Breast epithelium (tissue), 4 donors: ENCODE measurements around the gene GRPR. TPM values are rescaled to one million over a fixed set of nuclear protein-coding genes. Genes with fewer than 3 reads are reported as not detected.

Source experiments
- DNase-seq, 2 donors: peaks; one replicate each; pipeline ENCODE4 v3.0.0-alpha.2; 2019; ENCODE audit warnings: low spot score in 2 of 2
- H3K27ac ChIP-seq, 2 donors: fragments of 200-600 bp; sonication (generic) in 1 of 2; one replicate each; pipeline ENCODE4 v1.5.1; 2016 to 2019; ENCODE audit warnings: mild to moderate bottlenecking in 1 of 2
- H3K27me3 ChIP-seq, 2 donors: fragments of 200-600 bp; sonication (generic) in 1 of 2; one replicate each; pipeline versions ENCODE4 v1.5.1 to v1.6.0; 2017 to 2019; ENCODE audit warnings: control low read depth in 1 of 2, mild to moderate bottlenecking in 1 of 2
- H3K36me3 ChIP-seq: fragments of 200-600 bp; one replicate; pipeline ENCODE4 v1.5.1; 2019
- H3K4me1 ChIP-seq, 2 donors: fragments of 200-600 bp; sonication (generic); one replicate each; pipeline ENCODE4 v1.5.1; 2016 to 2019; ENCODE audit warnings: control low read depth in 1 of 2
- H3K4me3 ChIP-seq, 3 donors: fragments of 200-600 bp; sonication (generic); 1 replicate in 2 of 3; 2 replicates in 1 of 3; pipeline ENCODE4 v1.5.1; 2016 to 2019; ENCODE audit warnings: mild to moderate bottlenecking in 3 of 3, moderate library complexity in 2 of 3
- H3K9me3 ChIP-seq, 2 donors: fragments of 200-600 bp; sonication (generic) in 1 of 2; one replicate each; pipeline ENCODE4 v1.5.1; 2016 to 2019; ENCODE audit warnings: control low read depth in 1 of 2
- POLR2A ChIP-seq: fragments of 450-650 bp; IDR thresholded peaks from one replicate; pipeline ENCODE4 v1.6.1; 2016; ENCODE audit warnings: antibody characterized with exemption, mild to moderate bottlenecking, moderate library complexity
- POLR2AphosphoS5 ChIP-seq, 3 donors: sonication (generic); formaldehyde crosslinking; IDR thresholded peaks; one replicate each; pipeline ENCODE4 v1.6.1; 2017; ENCODE audit warnings: antibody characterized with exemption in 3 of 3
- intact Hi-C: fragments of 100-400 bp; cut with DNase I; formaldehyde crosslinking; loops from one replicate; pipeline ENCODE4 v1.15.1; 2023; ENCODE audit warnings: low total_unique reads
- total RNA-seq, 3 donors: library from RNA; depleted of rRNA; stranded (reverse); fragments of >200 nt; gene quantifications; one replicate each; pipeline ENCODE4 v1.1.0, GENCODE V29; 2016
- TF ChIP-seq, protein P1 (sequence below), 3 donors: fragments of 450-650 bp; IDR thresholded peaks; one replicate each; pipeline ENCODE4 v1.5.1; 2016 to 2017; ENCODE audit warnings: antibody characterized with exemption in 3 of 3, mild to moderate bottlenecking in 3 of 3, moderate library complexity in 3 of 3

The GRPR gene
- total RNA-seq, 3 donors from 2014 or later, result 5.3 to 6.2 TPM; not detected in 1

DNA sequence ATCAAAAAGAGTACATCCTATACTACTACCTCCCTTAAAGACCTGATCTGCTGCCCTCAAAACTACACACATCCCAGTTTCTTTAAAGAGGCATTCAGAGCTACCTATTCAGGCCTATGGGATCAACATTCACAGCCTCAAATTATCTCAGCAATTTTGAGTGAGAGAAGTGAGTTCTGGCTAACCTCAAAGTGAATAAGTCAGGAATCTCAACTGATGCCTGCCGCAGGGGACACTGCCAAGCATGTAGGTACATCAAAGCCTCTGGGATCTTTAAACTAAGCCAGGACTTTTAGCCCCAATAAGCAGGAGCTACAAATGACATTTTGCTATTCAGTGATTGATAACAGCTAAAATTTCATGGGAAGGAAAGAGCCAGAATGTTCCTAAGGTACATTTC lies 11.6 kb downstream of the GRPR start:
- Histone ChIP-seq H3K4me3 (no peak overlapping the region), H3K9me3 (no peaks in the 10 kb centered on the region), H3K27ac (no peak overlapping the region), H3K36me3 (no peaks in the 10 kb centered on the region), H3K4me1 (no peaks in the 10 kb centered on the region), H3K27me3 (peaks cover 0 to 24% of the 10 kb centered on the region in 2 donors)
- intact Hi-C loops, result no loop called here
- TF ChIP-seq POLR2AphosphoS5 (IDR thresholded peaks at IDR 0.05), result no peak
- TF ChIP-seq POLR2A, result no peak
- TF ChIP-seq, protein P1, sequence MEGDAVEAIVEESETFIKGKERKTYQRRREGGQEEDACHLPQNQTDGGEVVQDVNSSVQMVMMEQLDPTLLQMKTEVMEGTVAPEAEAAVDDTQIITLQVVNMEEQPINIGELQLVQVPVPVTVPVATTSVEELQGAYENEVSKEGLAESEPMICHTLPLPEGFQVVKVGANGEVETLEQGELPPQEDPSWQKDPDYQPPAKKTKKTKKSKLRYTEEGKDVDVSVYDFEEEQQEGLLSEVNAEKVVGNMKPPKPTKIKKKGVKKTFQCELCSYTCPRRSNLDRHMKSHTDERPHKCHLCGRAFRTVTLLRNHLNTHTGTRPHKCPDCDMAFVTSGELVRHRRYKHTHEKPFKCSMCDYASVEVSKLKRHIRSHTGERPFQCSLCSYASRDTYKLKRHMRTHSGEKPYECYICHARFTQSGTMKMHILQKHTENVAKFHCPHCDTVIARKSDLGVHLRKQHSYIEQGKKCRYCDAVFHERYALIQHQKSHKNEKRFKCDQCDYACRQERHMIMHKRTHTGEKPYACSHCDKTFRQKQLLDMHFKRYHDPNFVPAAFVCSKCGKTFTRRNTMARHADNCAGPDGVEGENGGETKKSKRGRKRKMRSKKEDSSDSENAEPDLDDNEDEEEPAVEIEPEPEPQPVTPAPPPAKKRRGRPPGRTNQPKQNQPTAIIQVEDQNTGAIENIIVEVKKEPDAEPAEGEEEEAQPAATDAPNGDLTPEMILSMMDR (IDR thresholded peaks at IDR 0.05), result no peak
- no peak for DNase-seq

DNA sequence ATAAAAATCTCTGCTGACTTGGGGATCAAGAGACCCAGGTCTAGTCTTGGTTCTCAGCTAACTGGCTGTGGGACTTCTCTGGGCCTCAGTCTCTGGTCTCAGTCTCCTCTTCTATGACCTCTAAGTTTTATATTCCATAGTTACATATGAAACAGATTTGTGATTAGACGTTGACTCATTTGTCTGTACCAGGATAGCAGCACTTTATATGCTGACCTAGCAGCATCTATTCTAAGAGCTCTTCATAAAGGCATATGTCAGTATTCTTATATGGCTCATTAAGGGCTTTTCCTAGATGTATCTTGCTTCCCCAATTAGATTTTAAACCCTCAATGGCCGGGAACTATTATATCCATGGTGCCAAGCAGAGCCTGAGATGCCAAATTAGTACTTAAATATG lies 12.7 kb downstream of the GRPR start:
- Histone ChIP-seq H3K9me3 (no peaks in the 10 kb centered on the region), H3K27me3 (peaks cover 0 to 27% of the 10 kb centered on the region in 2 donors), H3K4me1 (no peaks in the 10 kb centered on the region), H3K27ac (no peak overlapping the region), H3K36me3 (no peaks in the 10 kb centered on the region), H3K4me3 (no peak overlapping the region)
- TF ChIP-seq, protein P1 (IDR thresholded peaks at IDR 0.05), result no peak
- TF ChIP-seq POLR2AphosphoS5 (IDR thresholded peaks at IDR 0.05), result no peak
- no peak for TF ChIP-seq POLR2A
- intact Hi-C loops, result no loop called here
- DNase-seq, result no peak

DNA sequence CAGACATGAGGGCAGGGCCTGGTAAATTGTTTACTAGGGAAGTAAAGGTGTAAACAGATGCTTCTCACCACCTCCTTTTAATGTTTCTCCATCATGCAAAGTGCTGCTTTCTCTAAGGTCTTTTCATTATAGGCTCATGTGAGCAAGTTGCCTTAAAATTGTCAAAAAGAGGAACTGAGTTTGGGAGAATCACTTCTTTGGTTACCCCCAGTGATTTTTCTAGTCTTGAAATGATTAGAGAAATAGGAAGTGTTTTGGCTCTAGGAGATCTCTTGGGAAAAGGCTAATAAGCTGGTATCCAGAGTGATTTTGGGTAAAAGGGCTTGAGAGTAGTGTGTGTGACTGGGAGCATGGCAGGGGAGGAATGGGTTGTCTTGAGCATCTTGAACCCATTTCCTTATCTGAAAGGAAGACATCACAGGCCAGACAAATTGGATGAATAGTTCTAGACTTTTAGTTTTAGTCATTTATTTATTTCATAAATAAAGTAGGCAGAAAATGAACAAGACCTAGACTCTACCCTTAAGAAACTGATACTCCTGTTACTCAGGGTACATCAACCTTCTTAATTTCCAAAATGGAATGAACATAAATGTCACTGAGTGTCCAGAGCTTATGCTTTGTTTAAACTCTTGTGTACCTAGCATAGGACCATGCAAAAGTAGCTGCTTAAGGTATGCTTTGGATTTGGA lies 14.2 kb downstream of the GRPR start:
- no peak for DNase-seq

DNA sequence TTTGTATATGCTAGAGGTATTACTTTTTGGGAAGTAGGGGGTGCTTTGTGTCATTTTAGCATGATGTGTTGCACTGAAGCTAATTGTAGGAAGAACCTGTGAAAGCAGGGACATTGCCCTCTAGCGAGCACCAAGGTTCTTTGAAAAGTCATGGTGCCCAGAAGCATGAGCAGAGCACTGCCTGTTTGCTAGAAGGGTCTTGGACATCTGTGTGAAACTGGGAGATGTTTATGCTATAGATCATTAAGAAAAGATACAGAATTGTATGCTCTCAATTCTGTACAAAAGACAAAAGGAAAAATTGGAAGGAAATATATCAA lies 14.7 kb downstream of the GRPR start:
- TF ChIP-seq POLR2A, result no peak
- no peak for TF ChIP-seq POLR2AphosphoS5 (IDR thresholded peaks at IDR 0.05)
- TF ChIP-seq, protein P1 (IDR thresholded peaks at IDR 0.05), result no peak
- Histone ChIP-seq H3K27me3 (peaks cover 0 to 30% of the 10 kb centered on the region in 2 donors), H3K27ac (no peak overlapping the region), H3K4me1 (no peaks in the 10 kb centered on the region), H3K9me3 (no peaks in the 10 kb centered on the region), H3K36me3 (no peaks in the 10 kb centered on the region), H3K4me3 (no peak overlapping the region)
- DNase-seq, result no peak
- intact Hi-C loops, result no loop called here

More for the DNA sequence above, 14.2 kb downstream of the GRPR start:
- no peaks in the 10 kb centered on the region for H3K4me1 ChIP-seq
- intact Hi-C loops, result no loop called here
- no peak overlapping the region for H3K27ac ChIP-seq
- no peaks in the 10 kb centered on the region for H3K9me3 ChIP-seq
- no peak overlapping the region for H3K4me3 ChIP-seq
- H3K36me3 ChIP-seq, result no peaks in the 10 kb centered on the region
- TF ChIP-seq POLR2A, result no peak
- TF ChIP-seq POLR2AphosphoS5 (IDR thresholded peaks at IDR 0.05), result no peak
- TF ChIP-seq, protein P1 (IDR thresholded peaks at IDR 0.05), result no peak
- peaks cover 0 to 27% of the 10 kb centered on the region in 2 donors for H3K27me3 ChIP-seq

DNA sequence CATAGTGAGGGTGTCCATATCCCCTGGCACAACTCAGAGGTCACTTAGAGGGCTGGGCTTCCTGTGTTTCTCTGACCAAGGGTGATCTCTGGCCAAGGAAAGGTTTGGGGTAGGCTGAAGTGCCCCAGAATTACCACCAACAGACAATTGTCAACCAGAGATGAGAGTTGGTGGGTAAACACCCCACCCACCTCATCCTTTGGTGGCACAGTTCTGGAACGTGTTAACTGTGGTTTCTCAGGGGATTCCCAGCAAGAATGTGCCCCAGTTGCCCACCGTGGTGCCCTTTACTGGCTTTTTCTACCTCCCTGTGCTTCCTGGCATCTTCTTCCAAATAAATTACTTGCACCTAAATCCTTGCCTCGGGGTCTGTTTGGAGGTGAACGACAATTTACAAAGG lies 17.1 kb downstream of the GRPR start:
- Histone ChIP-seq H3K27ac (no peak overlapping the region), H3K27me3 (peaks cover 0 to 35% of the 10 kb centered on the region in 2 donors), H3K36me3 (no peaks in the 10 kb centered on the region), H3K4me1 (no peaks in the 10 kb centered on the region), H3K9me3 (no peaks in the 10 kb centered on the region), H3K4me3 (no peak overlapping the region)
- TF ChIP-seq, protein P1 (IDR thresholded peaks at IDR 0.05), result no peak
- TF ChIP-seq POLR2AphosphoS5 (IDR thresholded peaks at IDR 0.05) (no peak), POLR2A (no peak)
- intact Hi-C loops, result no loop called here
- no peak for DNase-seq
